ENCODE results near the gene IGSF3. TPM values are rescaled to one million over a fixed set of nuclear protein-coding genes. Genes with fewer than 3 reads are reported as not detected.

The IGSF3 gene
- total and polyA plus RNA-seq, 2 of the 13 experiments (the other 11 are each of a cell fraction or from before 2014, with no cell fraction given), result 0.11 to 0.16 TPM

DNA sequence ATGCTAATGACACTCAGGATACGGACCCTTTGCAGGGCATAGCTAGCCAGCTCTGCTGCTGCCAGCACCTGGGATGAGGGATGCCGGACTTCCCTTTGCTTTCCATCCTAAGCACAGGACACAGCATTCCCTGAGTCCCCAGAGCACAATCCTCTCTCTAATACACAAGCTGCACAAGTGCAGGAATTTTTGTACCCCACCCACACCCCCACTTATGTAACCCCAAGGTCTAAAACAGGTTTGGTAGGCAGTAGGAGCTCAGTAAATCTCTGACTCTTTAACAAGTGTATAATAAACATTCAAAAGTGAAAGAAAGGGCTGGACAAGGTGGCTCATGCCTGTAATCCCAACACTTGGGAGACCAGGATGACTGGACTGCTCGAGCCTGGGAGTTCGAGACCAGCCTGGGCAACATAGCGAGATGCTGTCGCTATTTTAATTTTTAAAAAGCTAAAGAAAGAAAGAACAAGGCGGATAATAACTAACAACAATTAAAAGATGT is 42.2 kb upstream of the IGSF3 start:
- Histone ChIP-seq H3K4me1 (ENCODE audit: insufficient read depth, low read length) (no peaks in the 10 kb centered on the region), H3K27ac (ENCODE audit: extremely low read length, insufficient read depth, low read length) (no peak overlapping the region), H3K4me3 (replicated peaks in 1 of 3; ENCODE audit: insufficient read depth in 1 of 3, low read depth in 2 of 3, low read length in 3 of 3) (no peak overlapping the region), H2AFZ (ENCODE audit: low read length) (no peak overlapping the region), H3K4me2 (ENCODE audit: low read depth, low read length) (no peak overlapping the region), H3K27me3 (ENCODE audit: control insufficient read depth in 1 of 2, insufficient read depth in 2 of 2, low read length in 2 of 2) (no peaks in the 10 kb centered on the region), H4K20me1 (ENCODE audit: insufficient read depth, low read length) (no peaks in the 10 kb centered on the region), H3K9me3 (ENCODE audit: low read length) (no peaks in the 10 kb centered on the region), H3K36me3 (replicated peaks in 1 of 2; ENCODE audit: control insufficient read depth in 1 of 2, insufficient read depth in 2 of 2, low read length in 2 of 2) (no peaks in the 10 kb centered on the region), H3K79me2 (ENCODE audit: insufficient read depth, low read length) (no peaks in the 10 kb centered on the region), H3K9ac (ENCODE audit: insufficient read depth, low read depth, low read length) (no peak overlapping the region)
- intact Hi-C loops (cut with micrococcal nuclease; ENCODE audit: unreplicated experiment), result no loop called here
- DNase-seq (ENCODE audit: low spot score) (no peak), FAIRE-seq (no peak), ATAC-seq (no peak)
- in situ Hi-C loops (cut with HindIII; ENCODE audit: extremely low pct_ligation_motif_present, low pct_unique_long_range_greater_than_20kb), result no loop called here
- TF ChIP-seq YEATS2 (CRISPR knock-in tag; IDR thresholded peaks at IDR 0.05; ENCODE audit: borderline replicate concordance), result no peak
- TF ChIP-seq MBNL3 (CRISPR knock-in tag; conservative IDR thresholded peaks at IDR 0.05), result no peak
- no peak for TF ChIP-seq ZFY (CRISPR knock-in tag; IDR thresholded peaks at IDR 0.05)
- no peak for TF ChIP-seq SNRNP70 (IDR thresholded peaks at IDR 0.05; ENCODE audit: low read depth, low read length)
- TF ChIP-seq, protein P1, sequence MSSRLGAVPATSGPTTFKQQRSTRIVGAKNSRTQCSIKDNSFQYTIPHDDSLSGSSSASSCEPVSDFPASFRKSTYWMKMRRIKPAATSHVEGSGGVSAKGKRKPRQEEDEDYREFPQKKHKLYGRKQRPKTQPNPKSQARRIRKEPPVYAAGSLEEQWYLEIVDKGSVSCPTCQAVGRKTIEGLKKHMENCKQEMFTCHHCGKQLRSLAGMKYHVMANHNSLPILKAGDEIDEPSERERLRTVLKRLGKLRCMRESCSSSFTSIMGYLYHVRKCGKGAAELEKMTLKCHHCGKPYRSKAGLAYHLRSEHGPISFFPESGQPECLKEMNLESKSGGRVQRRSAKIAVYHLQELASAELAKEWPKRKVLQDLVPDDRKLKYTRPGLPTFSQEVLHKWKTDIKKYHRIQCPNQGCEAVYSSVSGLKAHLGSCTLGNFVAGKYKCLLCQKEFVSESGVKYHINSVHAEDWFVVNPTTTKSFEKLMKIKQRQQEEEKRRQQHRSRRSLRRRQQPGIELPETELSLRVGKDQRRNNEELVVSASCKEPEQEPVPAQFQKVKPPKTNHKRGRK (CRISPR knock-in tag; IDR thresholded peaks at IDR 0.05), result no peak
- TF ChIP-seq ZNF205 (CRISPR knock-in tag; IDR thresholded peaks at IDR 0.05), result no peak
- no peak for TF ChIP-seq ZNF160 (CRISPR knock-in tag; IDR thresholded peaks at IDR 0.05)
- TF ChIP-seq SCMH1 (CRISPR knock-in tag; IDR thresholded peaks at IDR 0.05; ENCODE audit: borderline replicate concordance), result no peak
- TF ChIP-seq MXI1 (IDR thresholded peaks at IDR 0.05; ENCODE audit: borderline replicate concordance, low read depth, low read length), result no peak
- TF ChIP-seq ZFP90 (CRISPR knock-in tag; IDR thresholded peaks at IDR 0.05; ENCODE audit: borderline replicate concordance), result no peak
- TF ChIP-seq SP4 (CRISPR knock-in tag; IDR thresholded peaks at IDR 0.05), result no peak
- TF ChIP-seq ETS1 (CRISPR knock-in tag; IDR thresholded peaks at IDR 0.05), result no peak
- TF ChIP-seq, protein P2, sequence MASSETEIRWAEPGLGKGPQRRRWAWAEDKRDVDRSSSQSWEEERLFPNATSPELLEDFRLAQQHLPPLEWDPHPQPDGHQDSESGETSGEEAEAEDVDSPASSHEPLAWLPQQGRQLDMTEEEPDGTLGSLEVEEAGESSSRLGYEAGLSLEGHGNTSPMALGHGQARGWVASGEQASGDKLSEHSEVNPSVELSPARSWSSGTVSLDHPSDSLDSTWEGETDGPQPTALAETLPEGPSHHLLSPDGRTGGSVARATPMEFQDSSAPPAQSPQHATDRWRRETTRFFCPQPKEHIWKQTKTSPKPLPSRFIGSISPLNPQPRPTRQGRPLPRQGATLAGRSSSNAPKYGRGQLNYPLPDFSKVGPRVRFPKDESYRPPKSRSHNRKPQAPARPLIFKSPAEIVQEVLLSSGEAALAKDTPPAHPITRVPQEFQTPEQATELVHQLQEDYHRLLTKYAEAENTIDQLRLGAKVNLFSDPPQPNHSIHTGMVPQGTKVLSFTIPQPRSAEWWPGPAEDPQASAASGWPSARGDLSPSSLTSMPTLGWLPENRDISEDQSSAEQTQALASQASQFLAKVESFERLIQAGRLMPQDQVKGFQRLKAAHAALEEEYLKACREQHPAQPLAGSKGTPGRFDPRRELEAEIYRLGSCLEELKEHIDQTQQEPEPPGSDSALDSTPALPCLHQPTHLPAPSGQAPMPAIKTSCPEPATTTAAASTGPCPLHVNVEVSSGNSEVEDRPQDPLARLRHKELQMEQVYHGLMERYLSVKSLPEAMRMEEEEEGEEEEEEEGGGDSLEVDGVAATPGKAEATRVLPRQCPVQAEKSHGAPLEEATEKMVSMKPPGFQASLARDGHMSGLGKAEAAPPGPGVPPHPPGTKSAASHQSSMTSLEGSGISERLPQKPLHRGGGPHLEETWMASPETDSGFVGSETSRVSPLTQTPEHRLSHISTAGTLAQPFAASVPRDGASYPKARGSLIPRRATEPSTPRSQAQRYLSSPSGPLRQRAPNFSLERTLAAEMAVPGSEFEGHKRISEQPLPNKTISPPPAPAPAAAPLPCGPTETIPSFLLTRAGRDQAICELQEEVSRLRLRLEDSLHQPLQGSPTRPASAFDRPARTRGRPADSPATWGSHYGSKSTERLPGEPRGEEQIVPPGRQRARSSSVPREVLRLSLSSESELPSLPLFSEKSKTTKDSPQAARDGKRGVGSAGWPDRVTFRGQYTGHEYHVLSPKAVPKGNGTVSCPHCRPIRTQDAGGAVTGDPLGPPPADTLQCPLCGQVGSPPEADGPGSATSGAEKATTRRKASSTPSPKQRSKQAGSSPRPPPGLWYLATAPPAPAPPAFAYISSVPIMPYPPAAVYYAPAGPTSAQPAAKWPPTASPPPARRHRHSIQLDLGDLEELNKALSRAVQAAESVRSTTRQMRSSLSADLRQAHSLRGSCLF (CRISPR knock-in tag; IDR thresholded peaks at IDR 0.05; ENCODE audit: borderline replicate concordance), result no peak
- ChIA-PET CTCF (ENCODE audit: low intra/inter-chr PET ratio, low total read pairs) (no interaction called here), POLR2A (no interaction called here)
- WGBS (ENCODE audit: low lambda C conversion rate), result 52% methylated on average over 7 of the region's 7 CpGs
- BruUV-seq (replicated peaks), result no TSS peak
